Kidney tubule cell (primary cell): ENCODE data around the gene PCDH18.
"Not testable (repeated sequence)": the region's sequence is repeated elsewhere in the genome, so short reads cannot be mapped to it uniquely, and the experiment has no call there.

Experiments used
- DNase-seq: peaks from one replicate; pipeline ENCODE4 v3.0.0-alpha.2; 2018; ENCODE audit warnings: low spot score

PCDH18 gene

GRCh38 chr4:137531986-137532868 is at the start of gene PCDH18:
PCDH18 (minus strand) TSS chr4:137532494; CDS start chr4:137532088, 406 bp downstream.
- peak; percentile 33 for DNase-seq

- DNase-seq: no peak
Observed at GRCh38 chr4:137576446-137576845, 44.2 kb upstream of the PCDH18 start.

GRCh38 chr4:137572647-137573046 is 40.4 kb upstream of the PCDH18 start:
- DNase-seq: no peak

GRCh38 chr4:137572163-137572562 is 39.9 kb upstream of the PCDH18 start:
- no peak for DNase-seq

- no peak for DNase-seq
Observed at GRCh38 chr4:137559801-137560200, 27.5 kb upstream of the PCDH18 start.

GRCh38 chr4:137558951-137559350 is 26.7 kb upstream of the PCDH18 start:
- no peak for DNase-seq

GRCh38 chr4:137545461-137545861 is 13.2 kb upstream of the PCDH18 start:
- DNase-seq: no peak

GRCh38 chr4:137543648-137544047 is 11.4 kb upstream of the PCDH18 start:
- DNase-seq: no peak

- no peak for DNase-seq
Observed at GRCh38 chr4:137543198-137543597, 10.9 kb upstream of the PCDH18 start.

- DNase-seq: no peak
Observed at GRCh38 chr4:137541876-137542646, 9.8 kb upstream of the PCDH18 start.

- DNase-seq: no peak
Observed at GRCh38 chr4:137541181-137541580, 8.9 kb upstream of the PCDH18 start.

GRCh38 chr4:137540356-137540755 is 8.1 kb upstream of the PCDH18 start:
- DNase-seq: no peak

GRCh38 chr4:137538526-137538925 is 6.2 kb upstream of the PCDH18 start:
- DNase-seq: no peak

- DNase-seq: not testable (repeated sequence)
Observed at GRCh38 chr4:137537807-137538206, 5.5 kb upstream of the PCDH18 start.

GRCh38 chr4:137536789-137537561 is 4.7 kb upstream of the PCDH18 start:
- DNase-seq: no peak

GRCh38 chr4:137535718-137536117 is 3.4 kb upstream of the PCDH18 start:
- no peak for DNase-seq

GRCh38 chr4:137534516-137534915 is 2.2 kb upstream of the PCDH18 start:
- DNase-seq: no peak

- no peak for DNase-seq
Observed at GRCh38 chr4:137533855-137534254, 1.6 kb upstream of the PCDH18 start.

- no peak for DNase-seq
Observed at GRCh38 chr4:137532869-137533236, 559 bp upstream of the PCDH18 start.

- DNase-seq: no peak
Observed at GRCh38 chr4:137531168-137531985, 917 bp downstream of the PCDH18 start.

- no peak for DNase-seq
Observed at GRCh38 chr4:137530176-137530575, 2.1 kb downstream of the PCDH18 start.

- no peak for DNase-seq
Observed at GRCh38 chr4:137529432-137529831, 2.9 kb downstream of the PCDH18 start.
